DOHH2 (cell line): ENCODE measurements around the gene CNTD1.

Experiments used
- CTCF ChIP-seq: fragments of 200-600 bp; sonication (generic); IDR thresholded peaks from one replicate; pipeline ENCODE4 v1.5.1; 2014; ENCODE audit warnings: antibody characterized with exemption, mild to moderate bottlenecking, low read depth, low read length; ENCODE audit not compliant: poor library complexity, severe bottlenecking
- EZH2phosphoT487 ChIP-seq: fragments of 200-600 bp; sonication (generic); IDR thresholded peaks from 2 replicates; pipeline ENCODE4 v1.6.1; 2017; ENCODE audit warnings: borderline replicate concordance, mild to moderate bottlenecking, antibody characterized with exemption, low read length, moderate library complexity, mixed read lengths

GRCh38 chr17:42821176-42821575 is 22.5 kb downstream of the CNTD1 start:
- no peak for TF ChIP-seq CTCF
- TF ChIP-seq EZH2phosphoT487 = no peak
